OCI-LY3 (cell line): ENCODE results near the gene ESM1.

Source experiments
- H2AFZ ChIP-seq: fragments of 200-600, 300-600 bp; shearing (Covaris generic); 2 replicates; pipeline ENCODE4 v1.6.0; 2014; ENCODE audit warnings: antibody characterized with exemption, low read depth, low read length
- H3K27ac ChIP-seq: fragments of 200-600, 300-600 bp; sonication (generic); 2 replicates; pipeline ENCODE4 v1.5.1; 2014; ENCODE audit warnings: mild to moderate bottlenecking, low read length, moderate library complexity, mixed read lengths
- H3K27me3 ChIP-seq: fragments of 200-600, 300-600 bp; sonication (generic); 2 replicates; pipeline ENCODE4 v1.6.1; 2014; ENCODE audit warnings: low read depth, low read length, mixed read lengths
- H3K36me3 ChIP-seq: fragments of 200-600, 300-600 bp; sonication (generic); replicated peaks from 2 replicates; pipeline ENCODE3; 2014; ENCODE audit warnings: low read depth, low read length, mixed read lengths
- H3K4me1 ChIP-seq: fragments of 300-600, 200-600 bp; sonication (generic); 2 replicates; pipeline ENCODE4 v1.6.1; 2014; ENCODE audit warnings: low read length, mixed read lengths
- H3K4me2 ChIP-seq: fragments of 200-600, 300-600 bp; sonication (generic); 2 replicates; pipeline ENCODE4 v1.6.1; 2014; ENCODE audit warnings: low read length, mixed read lengths
- H3K4me3 ChIP-seq: fragments of 300-600, 200-600 bp; sonication (generic); 2 replicates; pipeline ENCODE4 v1.5.1; 2014; ENCODE audit warnings: antibody characterized with exemption, mild to moderate bottlenecking, low read length, moderate library complexity
- H3K79me2 ChIP-seq: fragments of 300-600, 200-600 bp; shearing (Covaris generic); 2 replicates; pipeline ENCODE4 v1.6.1; 2014; ENCODE audit warnings: mild to moderate bottlenecking, low read length, mixed read lengths
- H3K9ac ChIP-seq: fragments of 300-600, 200-600 bp; shearing (Covaris generic); 2 replicates; pipeline ENCODE4 v1.6.0; 2014; ENCODE audit warnings: mild to moderate bottlenecking, low read length, moderate library complexity
- H3K9me3 ChIP-seq: fragments of 200-600, 300-600 bp; shearing (Covaris generic); 2 replicates; pipeline ENCODE4 v1.6.1; 2014; ENCODE audit warnings: low read length, mixed read lengths; ENCODE audit not compliant: insufficient read depth
- H4K20me1 ChIP-seq: fragments of 200-600, 300-600 bp; sonication (generic); 2 replicates; pipeline ENCODE4 v1.6.1; 2016; ENCODE audit warnings: low read length, mixed read lengths; ENCODE audit not compliant: insufficient read depth
- EZH2phosphoT487 ChIP-seq: fragments of 200-600 bp; shearing (Covaris generic); IDR thresholded peaks from 2 replicates; pipeline ENCODE4 v1.6.1; 2018; ENCODE audit warnings: antibody characterized with exemption, mixed run types, low read depth
- TF ChIP-seq, protein P1 (sequence below): fragments of 200-600, 300-600 bp; sonication (generic); IDR thresholded peaks from 2 replicates; pipeline ENCODE4 v1.5.1; 2014; ENCODE audit warnings: antibody characterized with exemption, low read length, low read depth

ESM1 gene

DNA sequence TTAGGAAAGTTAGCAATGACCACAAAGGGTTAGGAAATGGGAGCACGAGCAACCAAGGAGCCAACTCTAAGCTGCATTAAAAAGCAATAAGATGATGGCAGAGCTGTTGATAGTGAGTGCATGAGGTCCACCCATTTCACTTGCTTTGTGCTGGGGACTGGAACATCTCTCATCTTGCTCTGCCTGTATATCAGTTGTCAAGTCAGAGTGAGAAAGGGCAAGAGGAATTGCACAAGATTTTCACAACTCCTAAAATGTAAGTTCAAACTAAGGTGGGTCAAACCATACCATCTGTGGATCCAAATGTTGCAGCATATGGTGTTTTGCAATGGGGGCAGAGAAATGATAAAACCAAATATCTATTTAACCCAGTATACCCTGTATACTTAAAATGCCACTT lies 2.8 kb upstream of the ESM1 start:
- Histone ChIP-seq H3K4me3 (no peak overlapping the region), H3K79me2 (no peaks in the 10 kb centered on the region), H4K20me1 (no peaks in the 10 kb centered on the region), H3K27ac (no peak overlapping the region), H2AFZ (no peak overlapping the region), H3K4me1 (no peaks in the 10 kb centered on the region), H3K4me2 (no peak overlapping the region), H3K9me3 (no peaks in the 10 kb centered on the region), H3K27me3 (peaks cover 12% of the 10 kb centered on the region), H3K36me3 (no peaks in the 10 kb centered on the region), H3K9ac (no peak overlapping the region)
- TF ChIP-seq EZH2phosphoT487: no peak
- TF ChIP-seq, protein P1, sequence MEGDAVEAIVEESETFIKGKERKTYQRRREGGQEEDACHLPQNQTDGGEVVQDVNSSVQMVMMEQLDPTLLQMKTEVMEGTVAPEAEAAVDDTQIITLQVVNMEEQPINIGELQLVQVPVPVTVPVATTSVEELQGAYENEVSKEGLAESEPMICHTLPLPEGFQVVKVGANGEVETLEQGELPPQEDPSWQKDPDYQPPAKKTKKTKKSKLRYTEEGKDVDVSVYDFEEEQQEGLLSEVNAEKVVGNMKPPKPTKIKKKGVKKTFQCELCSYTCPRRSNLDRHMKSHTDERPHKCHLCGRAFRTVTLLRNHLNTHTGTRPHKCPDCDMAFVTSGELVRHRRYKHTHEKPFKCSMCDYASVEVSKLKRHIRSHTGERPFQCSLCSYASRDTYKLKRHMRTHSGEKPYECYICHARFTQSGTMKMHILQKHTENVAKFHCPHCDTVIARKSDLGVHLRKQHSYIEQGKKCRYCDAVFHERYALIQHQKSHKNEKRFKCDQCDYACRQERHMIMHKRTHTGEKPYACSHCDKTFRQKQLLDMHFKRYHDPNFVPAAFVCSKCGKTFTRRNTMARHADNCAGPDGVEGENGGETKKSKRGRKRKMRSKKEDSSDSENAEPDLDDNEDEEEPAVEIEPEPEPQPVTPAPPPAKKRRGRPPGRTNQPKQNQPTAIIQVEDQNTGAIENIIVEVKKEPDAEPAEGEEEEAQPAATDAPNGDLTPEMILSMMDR: no peak

DNA sequence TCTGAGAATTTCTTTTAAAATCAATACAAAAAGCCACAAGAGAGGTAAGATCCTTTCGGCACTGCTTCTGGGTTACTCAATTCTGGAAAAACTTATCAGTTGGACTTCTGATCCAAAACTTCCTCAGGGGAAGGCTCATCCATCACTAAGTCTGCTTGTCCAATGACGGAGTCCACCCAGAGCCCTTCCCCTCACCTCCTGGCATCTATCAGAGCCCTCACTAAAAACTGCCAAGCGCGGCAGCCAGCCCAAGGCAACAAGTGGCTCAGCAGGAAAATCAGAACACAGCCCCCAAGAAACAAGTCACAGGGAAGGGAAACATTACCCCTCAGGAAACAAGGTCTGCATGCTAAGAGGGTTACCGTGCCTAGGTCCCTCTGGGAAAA lies 869 bp upstream of the ESM1 start:
- Histone ChIP-seq H3K36me3 (no peaks in the 10 kb centered on the region), H3K9me3 (no peaks in the 10 kb centered on the region), H3K79me2 (no peaks in the 10 kb centered on the region), H3K9ac (no peak overlapping the region), H3K27me3 (peaks cover 28% of the 10 kb centered on the region), H2AFZ (no peak overlapping the region), H3K4me3 (no peak overlapping the region), H4K20me1 (no peaks in the 10 kb centered on the region), H3K4me2 (no peak overlapping the region), H3K27ac (no peak overlapping the region), H3K4me1 (no peaks in the 10 kb centered on the region)
- TF ChIP-seq, protein P1: no peak
- TF ChIP-seq EZH2phosphoT487: no peak

DNA sequence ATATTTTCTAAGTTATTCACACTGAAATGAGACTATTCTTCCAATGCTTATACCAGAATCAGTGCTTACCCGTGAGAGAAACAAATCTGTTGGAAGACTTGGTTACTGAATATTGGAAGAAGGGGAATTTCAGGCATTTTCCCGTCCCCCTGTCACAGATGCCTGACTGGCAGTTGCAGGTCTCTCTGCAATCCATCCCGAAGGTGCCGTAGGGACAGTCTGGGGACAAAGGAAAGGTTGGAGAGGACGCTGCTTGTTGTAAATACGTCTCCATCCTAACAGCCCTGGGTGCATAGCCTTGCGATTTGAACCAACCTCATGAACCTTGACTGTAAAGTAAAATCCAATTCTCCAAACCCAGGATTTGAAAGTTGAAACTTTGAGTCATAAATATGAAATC lies 3.5 kb downstream of the ESM1 start:
- no peak overlapping the region for H3K27ac ChIP-seq
- no peak overlapping the region for H2AFZ ChIP-seq
- H3K4me3 ChIP-seq: no peak overlapping the region
- H4K20me1 ChIP-seq: no peaks in the 10 kb centered on the region
- H3K9ac ChIP-seq: no peak overlapping the region
- H3K9me3 ChIP-seq: no peaks in the 10 kb centered on the region
- no peak overlapping the region for H3K4me2 ChIP-seq
- no peaks in the 10 kb centered on the region for H3K4me1 ChIP-seq
- no peaks in the 10 kb centered on the region for H3K79me2 ChIP-seq
- H3K36me3 ChIP-seq: no peaks in the 10 kb centered on the region
- TF ChIP-seq EZH2phosphoT487: no peak
- TF ChIP-seq, protein P1: no peak
- peaks cover 22% of the 10 kb centered on the region for H3K27me3 ChIP-seq

DNA sequence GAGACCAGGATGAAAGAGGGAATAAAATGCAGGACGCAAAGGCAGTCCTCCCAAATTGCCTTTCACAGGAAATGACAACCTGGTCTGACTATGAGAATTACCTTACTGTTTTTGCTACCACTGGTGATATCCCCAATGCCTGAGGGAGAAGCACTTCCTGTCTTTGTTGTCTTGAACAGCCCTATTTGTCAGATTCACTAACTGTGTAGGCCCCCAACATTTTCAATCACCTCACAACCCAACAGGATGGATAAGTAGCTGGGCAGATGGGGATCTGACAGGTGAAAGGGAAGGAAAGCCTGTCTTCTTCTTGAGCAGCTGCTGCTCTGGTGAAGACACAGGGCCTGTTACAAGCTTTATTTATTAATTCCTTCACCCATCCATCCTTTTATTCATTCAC lies 9.7 kb downstream of the ESM1 start:
- Histone ChIP-seq H2AFZ (no peak overlapping the region), H4K20me1 (no peaks in the 10 kb centered on the region), H3K27me3 (0 out of 2 replicates have a peak, but pooled peaks cover 2% of the 10 kb centered on the region), H3K4me3 (no peak overlapping the region), H3K79me2 (no peaks in the 10 kb centered on the region), H3K27ac (no peak overlapping the region), H3K9ac (no peak overlapping the region), H3K4me2 (no peak overlapping the region), H3K9me3 (no peaks in the 10 kb centered on the region), H3K36me3 (no peaks in the 10 kb centered on the region), H3K4me1 (no peaks in the 10 kb centered on the region)
- TF ChIP-seq EZH2phosphoT487: no peak
- TF ChIP-seq, protein P1: no peak
